ENCODE data around the gene XRCC3. TPM values are rescaled to one million over a fixed set of nuclear protein-coding genes. Genes with fewer than 3 reads are reported as not detected.

Gene XRCC3
- polyA plus RNA-seq, 4 donors = 11.5 to 23.9 (median 12.6) TPM

Other genes starting within 250 kb of the XRCC3 start
- gene CKB, start 192.6 kb downstream of the XRCC3 start, polyA plus RNA-seq (ENCODE audit: insufficient read length in 4 of 4) = 100 to 1,000 TPM in 3 of 4 donors, 10 to 100 TPM in 1; 65.6 to 159 (median 121) TPM
- gene TRMT61A, start 186.3 kb downstream of the XRCC3 start, polyA plus RNA-seq (ENCODE audit: insufficient read length in 4 of 4) = 1 to 10 TPM; 5.6 to 9.0 (median 6.2) TPM
- 10 to 100 TPM; 22.7 to 34.6 (median 31.5) TPM for gene BAG5, start 152.8 kb downstream of the XRCC3 start, polyA plus RNA-seq (ENCODE audit: insufficient read length in 4 of 4)
- gene COA8, start 152.5 kb downstream of the XRCC3 start, polyA plus RNA-seq (ENCODE audit: insufficient read length in 4 of 4) = 10 to 100 TPM; 26.7 to 46.0 (median 42.1) TPM
- gene KLC1, start 86.2 kb downstream of the XRCC3 start, polyA plus RNA-seq (ENCODE audit: insufficient read length in 4 of 4) = 100 to 1,000 TPM in 3 of 4 donors, 10 to 100 TPM in 1; 74.6 to 154 (median 106) TPM
- gene ZFYVE21, start 359 bp upstream of the XRCC3 start, polyA plus RNA-seq (ENCODE audit: insufficient read length in 4 of 4) = 10 to 100 TPM; 50.6 to 60.4 (median 55.2) TPM
- 10 to 100 TPM; 14.5 to 38.8 (median 32.8) TPM for gene PPP1R13B, start 132.1 kb upstream of the XRCC3 start, polyA plus RNA-seq (ENCODE audit: insufficient read length in 4 of 4)
- gene TDRD9, start 213.0 kb upstream of the XRCC3 start, polyA plus RNA-seq (ENCODE audit: insufficient read length in 4 of 4) = 1 to 10 TPM; 1.0 to 4.0 (median 2.5) TPM
- not detected for gene RD3L, start 227.1 kb upstream of the XRCC3 start, polyA plus RNA-seq (ENCODE audit: insufficient read length in 4 of 4)

All from left renal pelvis (tissue), 4 donors.